Testis (tissue), 3 donors: Measurements from ENCODE around the gene TNS3. TPM values are rescaled to one million over a fixed set of nuclear protein-coding genes. Genes with fewer than 3 reads are reported as not detected.

ENCODE experiments used
- DNase-seq: peaks from one replicate; pipeline ENCODE4 v3.0.0-alpha.2; 2019
- H3K27ac ChIP-seq, 2 donors: fragments of 200-600 bp; sonication (generic); one replicate each; pipeline ENCODE4 v1.5.1; 2019
- H3K27me3 ChIP-seq: fragments of 200-600 bp; sonication (generic); one replicate; pipeline ENCODE4 v1.5.1; 2019
- H3K36me3 ChIP-seq: fragments of 200-600 bp; sonication (generic); one replicate; pipeline ENCODE4 v1.5.1; 2017; ENCODE audit warnings: low read depth; ENCODE audit errors: missing control alignments
- H3K4me1 ChIP-seq: fragments of 200-600 bp; sonication (generic); one replicate; pipeline ENCODE4 v1.5.1; 2019
- H3K4me3 ChIP-seq, 2 donors: fragments of 200-600 bp; sonication (generic); one replicate each; pipeline ENCODE4 v1.5.1; 2017 to 2019
- H3K9me3 ChIP-seq: fragments of 200-600 bp; sonication (generic); one replicate; pipeline ENCODE4 v1.5.1; 2017
- POLR2A ChIP-seq: fragments of 450-650 bp; IDR thresholded peaks from one replicate; pipeline ENCODE4 v1.6.1; 2017; ENCODE audit warnings: antibody characterized with exemption, mild to moderate bottlenecking, moderate library complexity
- WGBS, 2 donors: methylation state at CpG; one replicate each; pipeline ENCODE4 v1.1.5; 2018; 5-methylcytosine and 5-hydroxymethylcytosine counted together
- intact Hi-C: fragments of 100-400 bp; cut with DNase I; formaldehyde crosslinking; loops from one replicate; pipeline ENCODE4 v1.15.1; 2023; ENCODE audit warnings: low total_unique reads
- polyA plus RNA-seq: library from polyadenylated mRNA; stranded (reverse); fragments of 350-450 nt; fragmentation: Illumina TruSeq; extraction: RNeasy Lipid Tissue Mini Kit (QIAGEN cat#74804); gene quantifications from one replicate; pipeline ENCODE4 v1.2.3, GENCODE V29; 2014; ENCODE audit warnings: low read depth, low replicate concordance; ENCODE audit not compliant: insufficient read depth
- total RNA-seq, 2 donors: library from RNA; depleted of rRNA; stranded (reverse); fragments of >200 nt; gene quantifications; one replicate each; pipeline ENCODE4 v1.2.3, GENCODE V29; 2016
- TF ChIP-seq, protein P1 (sequence below), 3 experiments: fragments of 450-650 bp in 2 of 3; fragments of 200-600 bp in 1 of 3; sonication (generic) in 1 of 3; IDR thresholded peaks; one replicate each; pipeline ENCODE4 v1.5.1; 2016 to 2019; ENCODE audit warnings: antibody characterized with exemption in 3 of 3, mild to moderate bottlenecking in 2 of 3, moderate library complexity in 1 of 3

Gene TNS3
- total and polyA plus RNA-seq, 3 donors from 2014 or later, result 28.5 to 93.5 (median 60.0) TPM

DNA sequence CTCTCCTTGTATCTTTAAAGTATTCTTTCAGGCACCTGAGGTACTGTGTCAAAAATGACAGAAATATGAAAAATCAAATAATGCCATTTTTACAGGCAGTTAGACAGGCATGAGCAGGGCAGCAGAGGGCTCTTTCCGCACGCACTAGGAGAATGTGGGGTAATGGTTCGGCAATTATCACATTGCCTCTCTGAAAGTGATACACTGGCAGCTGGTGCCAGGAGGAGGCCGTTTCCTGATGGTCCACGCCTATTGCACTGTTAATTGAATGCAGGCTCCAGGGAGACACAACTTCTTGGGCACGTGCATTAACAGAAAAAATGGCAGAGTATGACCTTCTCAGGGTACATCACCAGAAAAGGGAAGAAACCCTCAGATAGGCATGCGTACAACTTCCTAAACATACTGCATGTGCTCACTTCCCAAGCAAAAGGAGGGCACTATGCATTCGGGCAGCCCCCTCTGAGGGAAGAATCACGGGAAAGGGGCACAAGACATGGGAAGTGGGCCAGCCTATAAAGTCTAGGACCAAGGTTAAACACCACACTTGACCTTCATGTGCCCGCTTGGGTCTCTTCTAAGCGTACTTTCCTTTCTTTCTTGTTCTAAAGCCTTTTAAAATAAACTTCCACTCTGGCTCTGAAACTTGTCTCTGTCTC lies 161.7 kb downstream of the TNS3 start:
- WGBS, 2 donors, result 92 to 95% methylated on average over 11 of the region's 11 CpGs
- Histone ChIP-seq H3K9me3 (no peaks in the 10 kb centered on the region), H3K36me3 (no peaks in the 10 kb centered on the region), H3K4me1 (no peaks in the 10 kb centered on the region), H3K4me3 (no peak overlapping the region), H3K27ac (no peak overlapping the region), H3K27me3 (no peaks in the 10 kb centered on the region)
- TF ChIP-seq, protein P1, sequence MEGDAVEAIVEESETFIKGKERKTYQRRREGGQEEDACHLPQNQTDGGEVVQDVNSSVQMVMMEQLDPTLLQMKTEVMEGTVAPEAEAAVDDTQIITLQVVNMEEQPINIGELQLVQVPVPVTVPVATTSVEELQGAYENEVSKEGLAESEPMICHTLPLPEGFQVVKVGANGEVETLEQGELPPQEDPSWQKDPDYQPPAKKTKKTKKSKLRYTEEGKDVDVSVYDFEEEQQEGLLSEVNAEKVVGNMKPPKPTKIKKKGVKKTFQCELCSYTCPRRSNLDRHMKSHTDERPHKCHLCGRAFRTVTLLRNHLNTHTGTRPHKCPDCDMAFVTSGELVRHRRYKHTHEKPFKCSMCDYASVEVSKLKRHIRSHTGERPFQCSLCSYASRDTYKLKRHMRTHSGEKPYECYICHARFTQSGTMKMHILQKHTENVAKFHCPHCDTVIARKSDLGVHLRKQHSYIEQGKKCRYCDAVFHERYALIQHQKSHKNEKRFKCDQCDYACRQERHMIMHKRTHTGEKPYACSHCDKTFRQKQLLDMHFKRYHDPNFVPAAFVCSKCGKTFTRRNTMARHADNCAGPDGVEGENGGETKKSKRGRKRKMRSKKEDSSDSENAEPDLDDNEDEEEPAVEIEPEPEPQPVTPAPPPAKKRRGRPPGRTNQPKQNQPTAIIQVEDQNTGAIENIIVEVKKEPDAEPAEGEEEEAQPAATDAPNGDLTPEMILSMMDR (IDR thresholded peaks at IDR 0.05), result no peak
- TF ChIP-seq POLR2A, result no peak
- no peak for DNase-seq
- intact Hi-C loops, result loop anchor here (10.0 kb wide), 1 partner anchor 395 kb away; no protein-coding TSS in a partner anchor

DNA sequence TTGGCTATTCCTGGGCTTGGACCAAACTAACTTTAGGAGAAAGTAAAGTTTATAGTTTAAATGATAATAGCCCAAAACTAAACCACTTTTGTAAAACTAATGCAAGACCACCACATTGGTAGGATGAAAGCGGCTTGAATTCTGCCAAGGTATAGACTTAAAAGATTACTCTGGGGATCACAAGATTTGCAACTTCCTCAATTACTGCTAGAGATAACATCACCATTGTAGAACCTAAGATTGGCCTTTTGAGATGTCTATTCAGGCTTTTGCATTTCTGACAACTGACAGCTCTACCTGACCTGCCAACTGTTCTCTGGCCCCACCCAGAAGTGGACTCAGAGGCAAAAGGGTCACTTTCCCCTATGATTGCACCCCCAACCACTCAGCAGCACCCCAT lies 162.4 kb downstream of the TNS3 start:
- no peaks in the 10 kb centered on the region for H3K9me3 ChIP-seq
- H3K27ac ChIP-seq, result no peak overlapping the region
- no peaks in the 10 kb centered on the region for H3K4me1 ChIP-seq
- no peak for DNase-seq
- WGBS, 2 donors, result 85 to 98% methylated on average over 1 of the region's 1 CpG
- H3K36me3 ChIP-seq, result no peaks in the 10 kb centered on the region
- intact Hi-C loops, result no loop called here
- no peak for TF ChIP-seq POLR2A
- TF ChIP-seq, protein P1 (IDR thresholded peaks at IDR 0.05), result no peak
- H3K27me3 ChIP-seq, result no peaks in the 10 kb centered on the region
- H3K4me3 ChIP-seq, result no peak overlapping the region

DNA sequence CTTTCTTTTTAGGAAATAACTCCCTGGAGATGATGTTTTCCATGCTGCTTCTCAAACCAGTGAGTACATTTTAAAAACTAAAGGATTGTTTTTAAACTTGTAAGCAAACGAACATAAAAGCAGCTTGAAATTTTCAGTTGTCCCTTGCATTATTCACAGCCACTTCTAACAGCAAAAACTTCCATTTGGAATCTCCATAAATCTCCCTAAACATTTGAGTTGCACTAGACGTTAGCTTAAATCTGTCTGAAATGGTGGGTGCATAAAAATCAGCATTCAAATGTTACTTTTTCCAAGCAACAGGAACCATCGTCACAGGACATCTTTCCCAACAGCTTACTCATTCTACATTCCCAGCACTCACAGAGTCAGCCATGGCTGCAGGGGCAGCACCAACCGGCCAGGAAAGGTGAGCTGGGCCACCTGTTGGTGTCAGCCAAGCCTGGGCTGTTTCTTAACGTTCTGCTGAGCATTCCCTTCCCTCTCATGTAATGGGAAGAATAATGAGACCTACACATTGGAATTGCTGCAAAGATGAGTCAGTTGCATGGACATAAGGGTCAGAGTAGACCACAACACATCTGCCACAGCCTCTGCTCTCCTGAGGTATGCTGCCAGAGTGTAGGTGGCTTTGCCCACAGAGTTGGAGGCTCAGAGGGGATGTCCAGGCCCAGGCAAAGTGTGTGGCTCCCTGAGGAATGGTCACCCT lies 163.2 kb downstream of the TNS3 start:
- intact Hi-C loops, result no loop called here
- no peak for DNase-seq
- Histone ChIP-seq H3K9me3 (no peaks in the 10 kb centered on the region), H3K4me1 (no peaks in the 10 kb centered on the region), H3K27me3 (no peaks in the 10 kb centered on the region), H3K4me3 (no peak overlapping the region), H3K36me3 (no peaks in the 10 kb centered on the region), H3K27ac (no peak overlapping the region)
- WGBS, 2 donors, result 53 to 54% methylated on average over 5 of the region's 5 CpGs
- TF ChIP-seq POLR2A, result no peak
- TF ChIP-seq, protein P1 (IDR thresholded peaks at IDR 0.05), result no peak

DNA sequence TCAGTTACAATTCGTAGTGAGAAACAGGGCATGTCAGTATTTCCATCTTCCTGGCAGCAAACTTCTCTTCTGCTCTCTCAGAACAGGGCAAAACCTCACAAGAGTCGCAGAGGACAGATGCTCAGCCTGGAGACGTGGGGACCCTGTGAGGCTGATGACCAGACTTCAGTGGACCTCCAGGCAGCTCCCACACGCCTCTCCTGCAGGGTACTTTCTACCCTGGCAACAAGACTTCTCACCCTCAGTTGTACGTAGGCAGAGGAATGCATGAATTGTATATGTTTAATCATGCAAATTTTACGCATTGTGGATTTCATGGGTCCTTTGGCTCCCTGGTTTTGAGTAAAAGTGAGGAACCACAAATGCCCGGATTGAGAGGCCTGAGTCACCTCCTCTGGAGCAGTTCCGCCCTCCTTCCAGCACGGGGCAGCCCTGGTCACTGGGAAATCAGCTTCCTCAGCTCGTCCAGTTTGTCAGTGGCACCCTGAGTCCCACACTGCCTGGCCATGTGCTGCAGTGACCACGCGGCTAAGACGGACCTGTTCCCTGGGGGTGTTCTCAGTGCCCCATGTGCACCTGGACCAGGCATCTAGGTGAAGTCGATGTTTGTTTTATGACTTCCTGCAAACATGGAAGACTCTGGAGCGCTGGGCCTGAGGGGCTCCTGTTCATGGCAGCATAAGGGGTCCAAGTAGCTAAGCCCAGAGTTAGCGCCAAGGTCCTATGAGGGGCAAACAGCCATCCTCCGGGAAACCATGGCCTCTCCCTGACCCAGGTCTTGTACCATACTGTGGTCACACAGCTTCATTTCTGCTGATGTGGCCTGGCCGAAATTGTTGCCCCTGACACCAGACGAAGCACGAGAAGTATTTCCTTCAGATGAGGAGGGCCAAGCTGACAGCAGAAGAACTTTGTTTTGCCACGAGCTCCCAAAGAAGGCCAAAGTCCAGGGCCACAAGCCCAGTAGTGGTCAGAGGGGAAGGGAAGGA lies 165.1 kb downstream of the TNS3 start:
- DNase-seq, result no peak

More for the DNA sequence above, 165.1 kb downstream of the TNS3 start:
- no peaks in the 10 kb centered on the region for H3K36me3 ChIP-seq
- no peaks in the 10 kb centered on the region for H3K4me1 ChIP-seq
- H3K27me3 ChIP-seq, result no peaks in the 10 kb centered on the region
- no peak overlapping the region for H3K27ac ChIP-seq
- WGBS, 2 donors, result 93 to 95% methylated on average over 16 to 21 of the region's 21 CpGs
- H3K4me3 ChIP-seq, result no peak overlapping the region
- intact Hi-C loops, result no loop called here
- TF ChIP-seq, protein P1 (IDR thresholded peaks at IDR 0.05), result no peak
- no peak for TF ChIP-seq POLR2A
- no peaks in the 10 kb centered on the region for H3K9me3 ChIP-seq
